Breast epithelium (tissue), 3 donors: ENCODE results near the gene PTPRCAP.

Experiments used
- CTCF ChIP-seq, 3 donors: fragments of 450-650 bp; IDR thresholded peaks; one replicate each; pipeline ENCODE4 v1.5.1; 2016 to 2017; ENCODE audit warnings: antibody characterized with exemption in 3 of 3, mild to moderate bottlenecking in 3 of 3, moderate library complexity in 3 of 3
- POLR2A ChIP-seq: fragments of 450-650 bp; IDR thresholded peaks from one replicate; pipeline ENCODE4 v1.6.1; 2016; ENCODE audit warnings: antibody characterized with exemption, mild to moderate bottlenecking, moderate library complexity
- POLR2AphosphoS5 ChIP-seq, 3 donors: sonication (generic); formaldehyde crosslinking; IDR thresholded peaks; one replicate each; pipeline ENCODE4 v1.6.1; 2017; ENCODE audit warnings: antibody characterized with exemption in 3 of 3

- TF ChIP-seq POLR2A (no peak), CTCF (IDR thresholded peaks at IDR 0.05) (no peak), POLR2AphosphoS5 (IDR thresholded peaks at IDR 0.05) (no peak)
These were observed 18.8 kb downstream of the PTPRCAP start for GRCh38 chr11:67418476-67419281.
